NCI-H1436 treated with DMSO at 0.1 percent for 48 hours (cell line): ENCODE data around the gene NOP58.
"Not testable (repeated sequence)": the region's sequence is repeated elsewhere in the genome, so short reads cannot be mapped to it uniquely, and the experiment has no call there.

Source experiments
- DNase-seq: peaks from one replicate; lab custom pipeline; 2025; lab: John Stamatoyannopoulos, UW

Gene NOP58

GRCh38 chr2:202307690-202308089, 42.1 kb downstream of the NOP58 start:
- DNase-seq, result no peak

- DNase-seq, result no peak
Measured at GRCh38 chr2:202311823-202312388, 46.3 kb downstream of the NOP58 start.

- no peak for DNase-seq
Measured at GRCh38 chr2:202314116-202314515, 48.6 kb downstream of the NOP58 start.

- DNase-seq, result no peak
Measured at GRCh38 chr2:202317080-202317857, 51.7 kb downstream of the NOP58 start.

GRCh38 chr2:202320362-202320761, 54.8 kb downstream of the NOP58 start:
- not testable (repeated sequence) for DNase-seq

GRCh38 chr2:202322435-202322834, 56.9 kb downstream of the NOP58 start:
- no peak for DNase-seq

- no peak for DNase-seq
Measured at GRCh38 chr2:202327858-202328257, 62.3 kb downstream of the NOP58 start.

GRCh38 chr2:202335791-202336467, 70.4 kb downstream of the NOP58 start:
- DNase-seq, result no peak

- DNase-seq, result no peak
Measured at GRCh38 chr2:202337151-202337550, 71.6 kb downstream of the NOP58 start.

GRCh38 chr2:202337706-202338346, 72.3 kb downstream of the NOP58 start:
- no peak for DNase-seq

- no peak for DNase-seq
Measured at GRCh38 chr2:202339071-202339870, 73.7 kb downstream of the NOP58 start.

- DNase-seq, result no peak
Measured at GRCh38 chr2:202344178-202344577, 78.6 kb downstream of the NOP58 start.

- no peak for DNase-seq
Measured at GRCh38 chr2:202346180-202346579, 80.6 kb downstream of the NOP58 start.
